Smooth muscle cell (in vitro differentiated cells): ENCODE measurements around the gene PVALB. TPM values are rescaled to one million over a fixed set of nuclear protein-coding genes. Genes with fewer than 3 reads are reported as not detected.

Experiments used
- DNase-seq: peaks from one replicate; lab custom pipeline; 2025; ENCODE audit not compliant: unreplicated experiment; lab: John Stamatoyannopoulos, UW
- H2AFZ ChIP-seq: fragments of 200-600 bp; sonication (generic); 2 replicates; pipeline ENCODE4 v1.6.0; 2016; ENCODE audit warnings: antibody characterized with exemption, low read depth, mild to moderate bottlenecking
- H3F3A ChIP-seq: fragments of 200-600 bp; sonication (generic); 2 replicates; pipeline ENCODE4 v1.6.0; 2017; ENCODE audit warnings: antibody characterized with exemption, low read depth
- H3K27ac ChIP-seq: fragments of 200-600 bp; sonication (generic); 2 replicates; pipeline ENCODE4 v1.5.1; 2016; ENCODE audit warnings: low read depth, mild to moderate bottlenecking
- H3K27me3 ChIP-seq: fragments of 200-600 bp; sonication (generic); 2 replicates; pipeline ENCODE4 v1.6.1; 2016; ENCODE audit warnings: low read depth, mild to moderate bottlenecking
- H3K36me3 ChIP-seq: fragments of 200-600 bp; sonication (generic); 2 replicates; pipeline ENCODE4 v1.5.1; 2016; ENCODE audit warnings: low read depth
- H3K4me1 ChIP-seq: fragments of 200-600 bp; sonication (generic); 2 replicates; pipeline ENCODE4 v1.5.1; 2016; ENCODE audit warnings: low read depth
- H3K4me2 ChIP-seq: fragments of 200-600 bp; sonication (generic); 2 replicates; pipeline ENCODE4 v1.6.0; 2016; ENCODE audit warnings: mild to moderate bottlenecking
- H3K4me3 ChIP-seq: fragments of 200-600 bp; sonication (generic); 2 replicates; pipeline ENCODE4 v1.5.1; 2016; ENCODE audit warnings: mild to moderate bottlenecking
- H3K79me2 ChIP-seq: fragments of 200-600 bp; sonication (generic); 2 replicates; pipeline ENCODE4 v1.6.0; 2016; ENCODE audit warnings: low read depth, mild to moderate bottlenecking
- H3K9ac ChIP-seq: fragments of 200-600 bp; sonication (generic); 2 replicates; pipeline ENCODE4 v1.6.0; 2016; ENCODE audit warnings: low read depth
- H3K9me3 ChIP-seq: fragments of 200-600 bp; sonication (generic); replicated peaks from 2 replicates; pipeline ENCODE4 v1.5.1; 2016; ENCODE audit warnings: low read depth
- H4K20me1 ChIP-seq: fragments of 200-600 bp; sonication (generic); 2 replicates; pipeline ENCODE4 v1.6.0; 2016; ENCODE audit warnings: low read depth
- CTCF ChIP-seq: fragments of 200-600 bp; sonication (generic); IDR thresholded peaks from 2 replicates; pipeline ENCODE4 v1.5.1; 2017; ENCODE audit warnings: borderline replicate concordance, mild to moderate bottlenecking, antibody characterized with exemption; ENCODE audit not compliant: insufficient read depth, poor library complexity, severe bottlenecking
- WGBS: methylation state at CpG from one replicate; pipeline ENCODE4 v1.1.7; 2016; ENCODE audit warnings: low lambda C conversion rate; 5-methylcytosine and 5-hydroxymethylcytosine counted together
- polyA plus RNA-seq: library from polyadenylated mRNA; unstranded; fragments of >200 nt; fragmentation: Nextera tagmentation; extraction: Ambion mirVana; gene quantifications from 2 replicates; pipeline ENCODE4 v1.2.1, GENCODE V29; 2016
- total RNA-seq: library from RNA; depleted of rRNA; stranded (reverse); fragments of >200 nt; gene quantifications from 2 replicates; pipeline ENCODE4 v1.2.3, GENCODE V29; 2014

PVALB gene
- total and polyA plus RNA-seq, 2 experiments from 2014 or later = not detected

DNA sequence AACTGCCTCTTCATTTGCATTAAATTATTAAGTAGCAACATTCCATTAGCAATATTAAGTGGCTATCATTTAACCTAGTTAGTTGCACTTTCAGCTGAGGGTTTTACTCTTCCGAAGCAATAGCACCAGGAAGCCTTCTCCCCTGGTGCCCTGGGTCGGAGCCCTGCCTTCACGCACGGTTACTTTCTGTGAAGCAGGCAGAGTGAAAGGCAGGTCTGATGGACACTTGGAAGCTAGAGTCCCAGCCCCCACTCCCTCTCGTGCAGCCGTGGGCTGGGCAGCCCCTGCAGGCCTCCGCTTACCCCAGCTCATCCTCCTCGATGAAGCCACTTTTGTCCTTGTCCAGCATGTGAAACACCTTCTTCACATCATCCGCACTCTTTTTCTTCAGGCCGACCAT lies 2.0 kb downstream of the PVALB start:
- peaks cover 12% of the 10 kb centered on the region for H3K4me1 ChIP-seq
- no peak for DNase-seq
- no peaks in the 10 kb centered on the region for H3K36me3 ChIP-seq
- TF ChIP-seq CTCF = no peak
- WGBS = 86% methylated on average over 10 of the region's 10 CpGs
- peaks cover 73% of the 10 kb centered on the region for H3K27me3 ChIP-seq
- no peaks in the 10 kb centered on the region for H3F3A ChIP-seq
- no peak overlapping the region for H3K27ac ChIP-seq
- H3K4me3 ChIP-seq = no peak overlapping the region
- H3K4me2 ChIP-seq = no peak overlapping the region
- no peaks in the 10 kb centered on the region for H4K20me1 ChIP-seq
- no peaks in the 10 kb centered on the region for H3K9me3 ChIP-seq
- no peak overlapping the region for H2AFZ ChIP-seq
- no peak overlapping the region for H3K9ac ChIP-seq
- H3K79me2 ChIP-seq = no peaks in the 10 kb centered on the region

GRCh38 chr22:36811094-36811800 lies 5.6 kb downstream of the PVALB start:
- H3F3A ChIP-seq = no peaks in the 10 kb centered on the region
- H3K4me2 ChIP-seq = no peak overlapping the region
- no peak for DNase-seq
- no peaks in the 10 kb centered on the region for H3K36me3 ChIP-seq
- H3K9me3 ChIP-seq = no peaks in the 10 kb centered on the region
- WGBS = 87% methylated on average over 3 of the region's 3 CpGs
- no peak overlapping the region for H2AFZ ChIP-seq
- no peaks in the 10 kb centered on the region for H3K79me2 ChIP-seq
- H3K4me1 ChIP-seq = peaks cover under 1% of the 10 kb centered on the region
- peaks cover 38% of the 10 kb centered on the region for H3K27me3 ChIP-seq
- H3K9ac ChIP-seq = no peak overlapping the region
- no peak overlapping the region for H3K27ac ChIP-seq
- no peaks in the 10 kb centered on the region for H4K20me1 ChIP-seq
- H3K4me3 ChIP-seq = no peak overlapping the region
- no peak for TF ChIP-seq CTCF

DNA sequence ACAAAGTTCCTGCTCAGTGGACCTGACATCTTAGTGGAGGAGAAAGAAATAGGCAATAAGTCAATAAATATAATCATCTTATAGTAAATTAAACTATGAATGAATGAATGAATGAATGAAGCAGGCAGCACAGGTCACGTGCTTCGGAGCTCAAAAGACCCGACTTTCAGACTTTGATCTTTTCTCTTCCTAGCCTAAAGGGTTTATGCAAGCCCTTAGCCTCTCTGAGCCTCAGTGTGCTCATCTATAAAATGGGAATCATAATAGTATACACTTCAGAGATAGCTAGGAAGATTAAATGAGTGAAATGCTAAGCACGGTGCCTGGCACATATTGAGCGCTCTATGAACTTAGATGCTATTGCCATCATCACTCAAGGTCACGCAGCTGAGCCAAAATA lies 7.5 kb downstream of the PVALB start:
- no peaks in the 10 kb centered on the region for H3K4me1 ChIP-seq
- 90% methylated on average over 6 of the region's 6 CpGs for WGBS
- no peaks in the 10 kb centered on the region for H3K36me3 ChIP-seq
- TF ChIP-seq CTCF = no peak
- no peak overlapping the region for H3K9ac ChIP-seq
- DNase-seq = no peak
- H3K4me3 ChIP-seq = no peak overlapping the region
- no peaks in the 10 kb centered on the region for H3K79me2 ChIP-seq
- H3F3A ChIP-seq = no peaks in the 10 kb centered on the region
- H3K4me2 ChIP-seq = no peak overlapping the region
- H4K20me1 ChIP-seq = no peaks in the 10 kb centered on the region
- H3K27ac ChIP-seq = no peak overlapping the region
- no peaks in the 10 kb centered on the region for H3K9me3 ChIP-seq
- H3K27me3 ChIP-seq = peaks cover 30% of the 10 kb centered on the region
- H2AFZ ChIP-seq = no peak overlapping the region

GRCh38 chr22:36808721-36809344 lies 8.0 kb downstream of the PVALB start:
- 40% methylated on average over 1 of the region's 1 CpG for WGBS
- Histone ChIP-seq H3K4me1 (no peaks in the 10 kb centered on the region), H3K27ac (no peak overlapping the region), H3K9me3 (no peaks in the 10 kb centered on the region), H3K4me3 (no peak overlapping the region), H3K27me3 (peaks cover 30% of the 10 kb centered on the region), H4K20me1 (no peaks in the 10 kb centered on the region), H3K79me2 (no peaks in the 10 kb centered on the region), H3K4me2 (no peak overlapping the region), H2AFZ (no peak overlapping the region), H3K36me3 (no peaks in the 10 kb centered on the region), H3K9ac (no peak overlapping the region), H3F3A (no peaks in the 10 kb centered on the region)
- DNase-seq = no peak
- TF ChIP-seq CTCF = no peak
